GM23248 (cell line): ENCODE data around the gene SRSF8.

Experiments used
- EZH2 ChIP-seq: fragments of 200-600 bp; sonication (generic); IDR thresholded peaks from 2 replicates; pipeline ENCODE4 v1.6.1; 2018; ENCODE audit warnings: antibody characterized with exemption, mild to moderate bottlenecking; ENCODE audit not compliant: insufficient read depth, poor library complexity, severe bottlenecking
- EZH2phosphoT487 ChIP-seq: fragments of 200-600 bp; sonication (generic); IDR thresholded peaks from 2 replicates; pipeline ENCODE4 v1.6.1; 2018; ENCODE audit warnings: antibody characterized with exemption, moderate library complexity, mild to moderate bottlenecking, low read depth; ENCODE audit not compliant: insufficient read depth

DNA sequence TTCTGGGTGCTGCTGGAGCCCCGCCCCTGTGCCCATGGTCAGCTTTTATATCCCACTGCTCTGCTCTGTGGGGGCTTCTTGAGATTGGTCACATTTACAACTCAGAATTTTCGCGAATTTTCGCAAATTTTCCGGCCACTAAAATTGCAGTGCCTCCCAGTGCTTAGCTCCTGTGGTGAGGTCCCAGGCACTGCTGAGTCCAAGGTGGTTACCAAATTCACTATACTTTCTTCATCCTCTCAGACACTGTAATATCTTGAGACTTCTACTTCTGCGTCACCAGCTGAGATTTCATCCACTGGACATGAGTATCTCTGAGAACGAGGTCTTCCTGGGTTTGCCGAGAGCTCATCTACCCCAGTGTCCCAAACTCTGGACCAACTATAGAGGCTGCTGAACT is 8.8 kb upstream of the SRSF8 start:
- no peak for TF ChIP-seq EZH2
- TF ChIP-seq EZH2phosphoT487 = no peak
